GM13977 (cell line): Measurements from ENCODE around the gene ANKRD13A.

Source experiments
- DNase-seq: peaks from one replicate; pipeline ENCODE4 v3.0.0; 2012; ENCODE audit warnings: low spot score
- in situ Hi-C: fragments of 300-500 bp; cut with MboI; formaldehyde crosslinking; loops from one replicate; pipeline ENCODE4 v1.12.0; 2022; ENCODE audit warnings: low sequenced_read_pairs, low pct_unique_long_range_greater_than_20kb, mixed read lengths, inconsistent platforms; ENCODE audit not compliant: unreplicated experiment
- TF ChIP-seq, protein P1 (sequence below): IDR thresholded peaks from 2 replicates; pipeline ENCODE4 v1.5.1; 2012; ENCODE audit warnings: mild to moderate bottlenecking, control low read depth; ENCODE audit not compliant: insufficient read depth; ENCODE audit errors: extremely low read depth, missing control alignments

The ANKRD13A gene

GRCh38 chr12:110088936-110089335, 89.7 kb downstream of the ANKRD13A start:
- in situ Hi-C loops, result no loop called here
- TF ChIP-seq, protein P1, sequence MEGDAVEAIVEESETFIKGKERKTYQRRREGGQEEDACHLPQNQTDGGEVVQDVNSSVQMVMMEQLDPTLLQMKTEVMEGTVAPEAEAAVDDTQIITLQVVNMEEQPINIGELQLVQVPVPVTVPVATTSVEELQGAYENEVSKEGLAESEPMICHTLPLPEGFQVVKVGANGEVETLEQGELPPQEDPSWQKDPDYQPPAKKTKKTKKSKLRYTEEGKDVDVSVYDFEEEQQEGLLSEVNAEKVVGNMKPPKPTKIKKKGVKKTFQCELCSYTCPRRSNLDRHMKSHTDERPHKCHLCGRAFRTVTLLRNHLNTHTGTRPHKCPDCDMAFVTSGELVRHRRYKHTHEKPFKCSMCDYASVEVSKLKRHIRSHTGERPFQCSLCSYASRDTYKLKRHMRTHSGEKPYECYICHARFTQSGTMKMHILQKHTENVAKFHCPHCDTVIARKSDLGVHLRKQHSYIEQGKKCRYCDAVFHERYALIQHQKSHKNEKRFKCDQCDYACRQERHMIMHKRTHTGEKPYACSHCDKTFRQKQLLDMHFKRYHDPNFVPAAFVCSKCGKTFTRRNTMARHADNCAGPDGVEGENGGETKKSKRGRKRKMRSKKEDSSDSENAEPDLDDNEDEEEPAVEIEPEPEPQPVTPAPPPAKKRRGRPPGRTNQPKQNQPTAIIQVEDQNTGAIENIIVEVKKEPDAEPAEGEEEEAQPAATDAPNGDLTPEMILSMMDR, result no peak
- DNase-seq, result no peak
